Thyroid gland (tissue), 4 donors: ENCODE data around the gene PRKG2.

Experiments
- POLR2A ChIP-seq, 2 donors: fragments of 450-650 bp; IDR thresholded peaks; one replicate each; pipeline ENCODE4 v1.6.1; 2017; ENCODE audit warnings: antibody characterized with exemption in 2 of 2, mild to moderate bottlenecking in 2 of 2, moderate library complexity in 1 of 2
- TF ChIP-seq, protein P1 (sequence below), 6 experiments: fragments of 200-600 bp in 3 of 6; fragments of 450-650 bp in 3 of 6; sonication (generic) in 3 of 6; IDR thresholded peaks; one replicate each; pipeline ENCODE4 v1.5.1; 2016 to 2019; ENCODE audit warnings: antibody characterized with exemption in 6 of 6, mild to moderate bottlenecking in 2 of 6, inconsistent platforms in 1 of 6, moderate library complexity in 1 of 6

DNA sequence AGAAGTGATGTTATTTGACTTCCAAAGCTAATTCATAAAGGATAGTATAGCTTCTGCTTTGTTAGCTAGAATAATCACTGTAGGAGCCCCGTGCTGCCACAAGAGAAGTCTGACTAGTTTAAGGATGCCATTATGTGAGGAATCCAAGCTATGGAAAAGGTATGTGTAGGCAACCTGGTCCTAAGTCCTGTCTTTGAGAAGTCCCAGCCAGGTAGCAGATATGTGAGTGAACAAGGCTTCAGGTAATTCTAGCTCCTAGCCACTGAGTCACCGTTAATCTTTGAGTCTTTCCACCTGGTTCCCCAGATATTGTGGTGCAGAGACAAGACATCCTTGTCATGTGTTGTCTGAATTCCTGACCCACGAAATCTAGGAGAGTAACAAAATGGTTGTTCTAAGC is 129.0 kb downstream of the PRKG2 start:
- TF ChIP-seq, protein P1, sequence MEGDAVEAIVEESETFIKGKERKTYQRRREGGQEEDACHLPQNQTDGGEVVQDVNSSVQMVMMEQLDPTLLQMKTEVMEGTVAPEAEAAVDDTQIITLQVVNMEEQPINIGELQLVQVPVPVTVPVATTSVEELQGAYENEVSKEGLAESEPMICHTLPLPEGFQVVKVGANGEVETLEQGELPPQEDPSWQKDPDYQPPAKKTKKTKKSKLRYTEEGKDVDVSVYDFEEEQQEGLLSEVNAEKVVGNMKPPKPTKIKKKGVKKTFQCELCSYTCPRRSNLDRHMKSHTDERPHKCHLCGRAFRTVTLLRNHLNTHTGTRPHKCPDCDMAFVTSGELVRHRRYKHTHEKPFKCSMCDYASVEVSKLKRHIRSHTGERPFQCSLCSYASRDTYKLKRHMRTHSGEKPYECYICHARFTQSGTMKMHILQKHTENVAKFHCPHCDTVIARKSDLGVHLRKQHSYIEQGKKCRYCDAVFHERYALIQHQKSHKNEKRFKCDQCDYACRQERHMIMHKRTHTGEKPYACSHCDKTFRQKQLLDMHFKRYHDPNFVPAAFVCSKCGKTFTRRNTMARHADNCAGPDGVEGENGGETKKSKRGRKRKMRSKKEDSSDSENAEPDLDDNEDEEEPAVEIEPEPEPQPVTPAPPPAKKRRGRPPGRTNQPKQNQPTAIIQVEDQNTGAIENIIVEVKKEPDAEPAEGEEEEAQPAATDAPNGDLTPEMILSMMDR (IDR thresholded peaks at IDR 0.05) = no peak
- no peak for TF ChIP-seq POLR2A (IDR thresholded peaks at IDR 0.05)
